NCI-H1105 treated with DMSO at 0.1 percent for 48 hours (cell line): ENCODE results near the gene WDR55.
"Not testable (repeated sequence)": the region's sequence is repeated elsewhere in the genome, so short reads cannot be mapped to it uniquely, and the experiment has no call there.

Experiments used
- DNase-seq: peaks from one replicate; lab custom pipeline; 2025; lab: John Stamatoyannopoulos, UW

WDR55 gene

GRCh38 chr5:140710899-140711552 lies 46.3 kb downstream of the WDR55 start:
- DNase-seq, result no peak

GRCh38 chr5:140711794-140712193 lies 47.1 kb downstream of the WDR55 start:
- DNase-seq, result no peak

- no peak for DNase-seq
These were observed 48.9 kb downstream of the WDR55 start for GRCh38 chr5:140713562-140714094.

- DNase-seq, result not testable (repeated sequence)
These were observed 51.5 kb downstream of the WDR55 start for GRCh38 chr5:140716238-140716637.

- DNase-seq, result no peak
These were observed 53.5 kb downstream of the WDR55 start for GRCh38 chr5:140718266-140718592.

- DNase-seq, result not testable (repeated sequence)
These were observed 56.0 kb downstream of the WDR55 start for GRCh38 chr5:140720738-140721137.

GRCh38 chr5:140721395-140721794 lies 56.7 kb downstream of the WDR55 start:
- not testable (repeated sequence) for DNase-seq
